NCI-H2196 (cell line): ENCODE data around the gene SETD1A.
"Not testable (repeated sequence)": the region's sequence is repeated elsewhere in the genome, so short reads cannot be mapped to it uniquely, and the experiment has no call there.

Experiments
- DNase-seq: peaks from one replicate; lab custom pipeline; 2025; ENCODE audit not compliant: unreplicated experiment; lab: John Stamatoyannopoulos, UW

SETD1A gene

GRCh38 chr16:30997725-30998711 is 40.5 kb downstream of the SETD1A start:
- DNase-seq = no peak

- DNase-seq = no peak
Measured at GRCh38 chr16:30998852-30999761, 41.6 kb downstream of the SETD1A start.

GRCh38 chr16:31000671-31001382 is 43.3 kb downstream of the SETD1A start:
- DNase-seq = no peak

- no peak for DNase-seq
Measured at GRCh38 chr16:31001507-31002249, 44.1 kb downstream of the SETD1A start.

GRCh38 chr16:31002250-31002700 is 44.7 kb downstream of the SETD1A start:
- DNase-seq = no peak

- DNase-seq = no peak
Measured at GRCh38 chr16:31002862-31003341, 45.3 kb downstream of the SETD1A start.

- no peak for DNase-seq
Measured at GRCh38 chr16:31003744-31004143, 46.2 kb downstream of the SETD1A start.

- no peak for DNase-seq
Measured at GRCh38 chr16:31004658-31005057, 47.1 kb downstream of the SETD1A start.

GRCh38 chr16:31005350-31006085 is 48.0 kb downstream of the SETD1A start:
- no peak for DNase-seq

- DNase-seq = no peak
Measured at GRCh38 chr16:31006086-31006385, 48.5 kb downstream of the SETD1A start.

- no peak for DNase-seq
Measured at GRCh38 chr16:31006589-31006988, 49.0 kb downstream of the SETD1A start.

- no peak for DNase-seq
Measured at GRCh38 chr16:31007684-31008083, 50.1 kb downstream of the SETD1A start.

GRCh38 chr16:31008149-31008548 is 50.6 kb downstream of the SETD1A start:
- no peak for DNase-seq

GRCh38 chr16:31008551-31008950 is 51.0 kb downstream of the SETD1A start:
- no peak for DNase-seq

- no peak for DNase-seq
Measured at GRCh38 chr16:31009120-31009519, 51.6 kb downstream of the SETD1A start.

- no peak for DNase-seq
Measured at GRCh38 chr16:31009894-31010584, 52.5 kb downstream of the SETD1A start.

GRCh38 chr16:31010585-31011325 is 53.2 kb downstream of the SETD1A start, which contains the start of gene STX1B:
Gene STX1B, minus strand, starts transcription at chr16:31010638. Its CDS starts 242 bp downstream, at chr16:31010396.
- no peak for DNase-seq

- DNase-seq = not testable (repeated sequence)
Measured at GRCh38 chr16:31011815-31012214, 54.3 kb downstream of the SETD1A start.
